A549 (cell line): ENCODE results near the gene DNMT3L. TPM values are rescaled to one million over a fixed set of nuclear protein-coding genes. Genes with fewer than 3 reads are reported as not detected.

Source experiments
- ATAC-seq, 2 experiments: fragments of 200-7000 bp in 1 of 2; fragments of >200 bp in 1 of 2; cut with Nextera tagmentation in 1 of 2; cut with Tn5 transposase in 1 of 2; 3 replicates each; pipeline versions ENCODE4 v1.8.0 to v1.9.1; 2018 to 2020; ENCODE audit warnings: mild to moderate bottlenecking in 1 of 2, moderate library complexity in 1 of 2
- CTCF ChIA-PET: fragments of 300-600 bp; sonication (Branson Sonifier 250); formaldehyde crosslinking; extraction: SDS; loops from one replicate; lab custom pipeline; 2021; ENCODE audit warnings: antibody characterized with exemption, inconsistent platforms; lab: Yijun Ruan, JAX
- POLR2A ChIA-PET: fragments of 350-600 bp; formaldehyde crosslinking; extraction: SDS; loops from one replicate; lab custom pipeline; 2021; ENCODE audit warnings: antibody characterized with exemption, inconsistent platforms; lab: Yijun Ruan, JAX
- DNase-seq, 2 experiments: peaks; one replicate each; pipeline versions ENCODE4 v3.0.0 to v3.0.0-alpha.2; 2011 to 2016; ENCODE audit warnings: low read depth in 1 of 2, low spot score in 1 of 2
- FAIRE-seq: peaks from 2 replicates; lab custom pipeline; 2011; peaks lifted over from hg19 to GRCh38; lab: Jason Lieb, UNC
- H3K27ac ChIP-seq, 2 experiments: fragments of >200 bp; sonication (Bioruptor Twin); formaldehyde crosslinking; 3 replicates each; pipeline ENCODE4 v1.5.1; 2016 to 2017
- H3K4me1 ChIP-seq: fragments of >200 bp; sonication (Bioruptor Twin); formaldehyde crosslinking; 3 replicates; pipeline ENCODE4 v1.6.1; 2016
- H3K4me2 ChIP-seq: fragments of >200 bp; sonication (Bioruptor Twin); formaldehyde crosslinking; 3 replicates; pipeline ENCODE4 v1.6.1; 2016
- H3K4me3 ChIP-seq: fragments of >200 bp; sonication (Bioruptor Twin); formaldehyde crosslinking; 3 replicates; pipeline ENCODE4 v1.5.1; 2016
- H3K9me3 ChIP-seq: fragments of >200 bp; sonication (Bioruptor Twin); formaldehyde crosslinking; 3 replicates; pipeline ENCODE4 v1.6.1; 2016
- BHLHE40 ChIP-seq: IDR thresholded peaks from 2 replicates; pipeline ENCODE4 v1.6.1; 2012; ENCODE audit warnings: low read depth, low read length, inconsistent platforms
- CHD2 ChIP-seq: fragments of 150-350 bp; IDR thresholded peaks from 2 replicates; pipeline ENCODE4 v1.6.1; 2014; ENCODE audit warnings: low read length; ENCODE audit not compliant: partially characterized antibody
- CHD4 ChIP-seq: fragments of 200-600 bp; sonication (generic); IDR thresholded peaks from 2 replicates; pipeline ENCODE4 v1.6.1; 2016; ENCODE audit warnings: antibody characterized with exemption, mild to moderate bottlenecking, borderline replicate concordance
- EHF ChIP-seq: fragments of 250-450 bp; sonication (Bioruptor Pico); IDR thresholded peaks from 2 replicates; pipeline ENCODE4 v1.5.0; 2020; ENCODE audit warnings: mild to moderate bottlenecking
- EHMT2 ChIP-seq: fragments of 200-600 bp; sonication (generic); IDR thresholded peaks from 2 replicates; pipeline ENCODE4 v1.6.1; 2016; ENCODE audit warnings: antibody characterized with exemption, low read depth, mild to moderate bottlenecking, moderate library complexity
- EP300 ChIP-seq, 2 experiments: fragments of >200 bp; sonication (Bioruptor Twin); formaldehyde crosslinking; IDR thresholded peaks; 2 replicates in 1 of 2; 3 replicates in 1 of 2; pipeline ENCODE4 v1.6.1; 2016 to 2017
- FOSL2 ChIP-seq, 2 experiments: fragments of 450-650 bp in 1 of 2; fragments of >200 bp in 1 of 2; sonication (Bioruptor Twin) in 1 of 2; formaldehyde crosslinking; IDR thresholded peaks; 2 replicates each; pipeline versions ENCODE4 v1.5.0 to v1.6.1; 2016 to 2020; ENCODE audit warnings: mild to moderate bottlenecking in 1 of 2, moderate library complexity in 1 of 2
- GATA3 ChIP-seq: IDR thresholded peaks from 2 replicates; pipeline ENCODE4 v1.6.1; 2012; ENCODE audit warnings: borderline replicate concordance
- HEYL ChIP-seq: fragments of 250-450 bp; sonication (Bioruptor Pico); IDR thresholded peaks from 2 replicates; pipeline ENCODE4 v1.8.0; 2021; ENCODE audit warnings: mild to moderate bottlenecking, moderate library complexity
- JUNB ChIP-seq: fragments of >200 bp; sonication (Bioruptor Twin); formaldehyde crosslinking; IDR thresholded peaks from 2 replicates; pipeline ENCODE4 v1.6.1; 2016
- KDM5A ChIP-seq: fragments of 200-600 bp; sonication (generic); IDR thresholded peaks from 2 replicates; pipeline ENCODE4 v1.6.1; 2016; ENCODE audit warnings: antibody characterized with exemption, mild to moderate bottlenecking
- MAFK ChIP-seq: fragments of 450-650 bp; IDR thresholded peaks from 2 replicates; pipeline ENCODE4 v1.6.1; 2014; ENCODE audit not compliant: partially characterized antibody
- MYC ChIP-seq: IDR thresholded peaks from 2 replicates; pipeline ENCODE4 v1.6.1; 2012; ENCODE audit warnings: mild to moderate bottlenecking, inconsistent platforms, low read length, improper control_type of control experiment, borderline replicate concordance
- NPAS2 ChIP-seq: fragments of 250-450 bp; sonication (Bioruptor Pico); IDR thresholded peaks from 2 replicates; pipeline ENCODE4 v1.8.0; 2022; ENCODE audit warnings: mild to moderate bottlenecking, moderate library complexity, borderline replicate concordance
- NR3C1 ChIP-seq: fragments of >200 bp; sonication (Bioruptor Twin); formaldehyde crosslinking; IDR thresholded peaks from 3 replicates; pipeline ENCODE4 v1.6.1; 2017
- PHF8 ChIP-seq: fragments of 200-600 bp; sonication (generic); IDR thresholded peaks from 2 replicates; pipeline ENCODE4 v1.6.1; 2016; ENCODE audit warnings: low read depth, mild to moderate bottlenecking, antibody characterized with exemption, moderate library complexity, borderline replicate concordance
- RAD21 ChIP-seq, 2 experiments: fragments of >200 bp in 1 of 2; sonication (Bioruptor Twin) in 1 of 2; formaldehyde crosslinking in 1 of 2; IDR thresholded peaks in 1 of 2; conservative IDR thresholded peaks in 1 of 2; 2 replicates in 1 of 2; 3 replicates in 1 of 2; pipeline ENCODE4 v1.6.1; 2012 to 2018; ENCODE audit warnings: inconsistent platforms in 1 of 2
- RARB ChIP-seq: fragments of 250-450 bp; sonication (Bioruptor Pico); IDR thresholded peaks from 2 replicates; pipeline ENCODE4 v1.8.0; 2021; ENCODE audit warnings: mild to moderate bottlenecking, moderate library complexity
- RCOR1 ChIP-seq: fragments of 150-350 bp; IDR thresholded peaks from 2 replicates; pipeline ENCODE4 v1.6.1; 2014; ENCODE audit warnings: antibody characterized with exemption, low read length, low read depth
- RFX5 ChIP-seq: fragments of 450-650 bp; IDR thresholded peaks from 2 replicates; pipeline ENCODE4 v1.7.1; 2014; ENCODE audit warnings: antibody characterized with exemption, mild to moderate bottlenecking, moderate library complexity
- SREBF2 ChIP-seq: fragments of 450-650 bp; IDR thresholded peaks from 2 replicates; pipeline ENCODE4 v1.6.1; 2014; ENCODE audit warnings: mild to moderate bottlenecking, moderate library complexity
- ZC3H11A ChIP-seq: fragments of 450-650 bp; IDR thresholded peaks from 2 replicates; pipeline ENCODE4 v1.6.1; 2014; ENCODE audit warnings: antibody characterized with exemption, mild to moderate bottlenecking
- ZFP36 ChIP-seq: fragments of 450-650 bp; IDR thresholded peaks from 2 replicates; pipeline ENCODE4 v1.6.1; 2014; ENCODE audit warnings: borderline replicate concordance; ENCODE audit not compliant: partially characterized antibody
- ZNF302 ChIP-seq: fragments of 250-450 bp; sonication (Bioruptor Pico); IDR thresholded peaks from 2 replicates; pipeline ENCODE4 v1.9.0; 2021; ENCODE audit warnings: inconsistent platforms, mild to moderate bottlenecking, moderate library complexity
- ZSCAN20 ChIP-seq: fragments of 250-450 bp; sonication (Bioruptor Pico); IDR thresholded peaks from 2 replicates; pipeline ENCODE4 v1.8.0; 2022; ENCODE audit warnings: mild to moderate bottlenecking, moderate library complexity
- WGBS: methylation state at CpG from one replicate; pipeline ENCODE4 v1.1.6; 2017; ENCODE audit errors: missing lambda C conversion rate; 5-methylcytosine and 5-hydroxymethylcytosine counted together
- polyA plus RNA-seq, 4 experiments: library from polyadenylated mRNA; depleted of rRNA in 3 of 4; stranded (reverse); fragments of >200 nt; fragmentation: RNase III in 1 of 4; extraction: RNeasy Plus Mini Kit Qiagen cat#74134 plus additional on column Dnase treatment in 1 of 4; gene quantifications; 2 replicates in 3 of 4; 3 replicates in 1 of 4; pipeline ENCODE4 v1.2.3, GENCODE V29; 2011 to 2017
- TF ChIP-seq, protein P1 (sequence below): fragments of >200 bp; sonication (Bioruptor Twin); formaldehyde crosslinking; IDR thresholded peaks from 3 replicates; pipeline ENCODE4 v1.5.1; 2016
- TF ChIP-seq, protein P2 (sequence below): fragments of 450-650 bp; IDR thresholded peaks from 2 replicates; pipeline ENCODE4 v1.6.1; 2014; ENCODE audit warnings: antibody characterized with exemption

Gene DNMT3L
- polyA plus RNA-seq, 2 of the 4 experiments (the other 2 are of a cell fraction): not detected

- TF ChIP-seq ZSCAN20 (CRISPR knock-in tag) (no peak), EHMT2 (no peak), CHD2 (no peak), RARB (CRISPR knock-in tag) (no peak), RAD21 (conservative IDR thresholded peaks at IDR 0.05 in 1 of 2, IDR thresholded peaks at IDR 0.05 in 1 of 2) (no peak)
Observed at GRCh38 chr21:44290327-44291077, 28.8 kb upstream of the DNMT3L start.

DNA sequence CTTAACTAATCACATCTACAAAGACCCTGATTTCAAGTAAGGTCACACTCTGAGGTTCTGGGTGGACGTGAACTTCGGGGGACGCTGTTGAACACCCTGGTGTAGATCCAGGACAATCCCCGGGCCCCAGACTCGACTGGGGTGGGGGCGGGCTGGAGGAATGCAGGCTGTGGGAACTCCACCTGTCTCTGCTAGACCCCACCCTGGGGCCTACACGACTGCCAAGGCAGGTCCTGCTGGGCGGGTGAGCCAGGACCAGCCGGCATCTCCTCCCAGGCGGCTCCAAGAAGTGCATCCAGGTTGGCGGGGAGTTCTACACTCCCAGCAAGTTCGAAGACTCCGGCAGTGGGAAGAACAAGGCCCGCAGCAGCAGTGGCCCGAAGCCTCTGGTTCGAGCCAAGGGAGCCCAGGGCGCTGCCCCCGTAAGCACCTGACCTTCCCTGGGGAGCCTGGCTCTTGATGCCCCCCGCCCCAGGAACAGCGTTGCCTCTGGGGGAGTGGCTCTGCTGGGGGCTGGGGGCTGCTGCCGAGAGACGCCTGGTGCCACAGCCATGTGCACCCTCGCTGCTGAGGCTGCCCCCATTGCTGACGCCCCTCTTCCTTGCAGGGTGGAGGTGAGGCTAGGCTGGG lies 27.8 kb upstream of the DNMT3L start:
- no peak overlapping the region for H3K4me3 ChIP-seq
- peaks cover 5% of the 10 kb centered on the region for H3K4me1 ChIP-seq
- WGBS: 81% methylated on average over 10 of the region's 24 CpGs
- POLR2A ChIA-PET: no interaction called here
- ATAC-seq (no peak), FAIRE-seq (no peak), DNase-seq (no peak)
- CTCF ChIA-PET: no interaction called here
- H3K9me3 ChIP-seq: no peaks in the 10 kb centered on the region
- H3K27ac ChIP-seq: no peak overlapping the region
- no peak for TF ChIP-seq SREBF2
- TF ChIP-seq NR3C1: no peak
- TF ChIP-seq FOSL2 (IDR thresholded peaks at IDR 0.05): no peak
- TF ChIP-seq FOSL2 (CRISPR knock-in tag; IDR thresholded peaks at IDR 0.05): no peak
- no peak for TF ChIP-seq GATA3
- TF ChIP-seq NPAS2 (CRISPR knock-in tag): no peak
- TF ChIP-seq, protein P1, sequence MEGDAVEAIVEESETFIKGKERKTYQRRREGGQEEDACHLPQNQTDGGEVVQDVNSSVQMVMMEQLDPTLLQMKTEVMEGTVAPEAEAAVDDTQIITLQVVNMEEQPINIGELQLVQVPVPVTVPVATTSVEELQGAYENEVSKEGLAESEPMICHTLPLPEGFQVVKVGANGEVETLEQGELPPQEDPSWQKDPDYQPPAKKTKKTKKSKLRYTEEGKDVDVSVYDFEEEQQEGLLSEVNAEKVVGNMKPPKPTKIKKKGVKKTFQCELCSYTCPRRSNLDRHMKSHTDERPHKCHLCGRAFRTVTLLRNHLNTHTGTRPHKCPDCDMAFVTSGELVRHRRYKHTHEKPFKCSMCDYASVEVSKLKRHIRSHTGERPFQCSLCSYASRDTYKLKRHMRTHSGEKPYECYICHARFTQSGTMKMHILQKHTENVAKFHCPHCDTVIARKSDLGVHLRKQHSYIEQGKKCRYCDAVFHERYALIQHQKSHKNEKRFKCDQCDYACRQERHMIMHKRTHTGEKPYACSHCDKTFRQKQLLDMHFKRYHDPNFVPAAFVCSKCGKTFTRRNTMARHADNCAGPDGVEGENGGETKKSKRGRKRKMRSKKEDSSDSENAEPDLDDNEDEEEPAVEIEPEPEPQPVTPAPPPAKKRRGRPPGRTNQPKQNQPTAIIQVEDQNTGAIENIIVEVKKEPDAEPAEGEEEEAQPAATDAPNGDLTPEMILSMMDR: no peak
- no peak overlapping the region for H3K4me2 ChIP-seq

More at GRCh38 chr21:44290327-44291077, 28.8 kb upstream of the DNMT3L start:
- ChIA-PET POLR2A (no interaction called here), CTCF (interaction anchor here (1.0 kb wide), 1 partner anchor 10 kb away, joined by 3 read pairs; no protein-coding TSS in a partner anchor)
- Histone ChIP-seq H3K4me1 (peaks cover 15% of the 10 kb centered on the region), H3K9me3 (no peaks in the 10 kb centered on the region), H3K27ac (no peak overlapping the region), H3K4me3 (no peak overlapping the region), H3K4me2 (no peak overlapping the region)
- no peak for DNase-seq
- no peak for ATAC-seq
- no peak for FAIRE-seq
- WGBS: 36% methylated on average over 6 of the region's 16 CpGs

GRCh38 chr21:44288251-44289110 lies 26.8 kb upstream of the DNMT3L start:
- ChIA-PET CTCF (interaction anchor here (1.2 to 1.6 kb wide), 2 partner anchors 9 to 12 kb away, joined by 3 to 7 read pairs; no protein-coding TSS in a partner anchor), POLR2A (no interaction called here)
- no peaks in the 10 kb centered on the region for H3K9me3 ChIP-seq
- 60% methylated on average over 13 of the region's 23 CpGs for WGBS
- TF ChIP-seq ZFP36: no peak
- TF ChIP-seq MAFK: no peak
- no peak for TF ChIP-seq ZC3H11A
- no peak for TF ChIP-seq KDM5A
- no peak for TF ChIP-seq HEYL (CRISPR knock-in tag)
- TF ChIP-seq, protein P2, sequence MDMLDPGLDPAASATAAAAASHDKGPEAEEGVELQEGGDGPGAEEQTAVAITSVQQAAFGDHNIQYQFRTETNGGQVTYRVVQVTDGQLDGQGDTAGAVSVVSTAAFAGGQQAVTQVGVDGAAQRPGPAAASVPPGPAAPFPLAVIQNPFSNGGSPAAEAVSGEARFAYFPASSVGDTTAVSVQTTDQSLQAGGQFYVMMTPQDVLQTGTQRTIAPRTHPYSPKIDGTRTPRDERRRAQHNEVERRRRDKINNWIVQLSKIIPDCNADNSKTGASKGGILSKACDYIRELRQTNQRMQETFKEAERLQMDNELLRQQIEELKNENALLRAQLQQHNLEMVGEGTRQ: no peak
- TF ChIP-seq BHLHE40: no peak
- no peak for TF ChIP-seq RFX5
- no peak for TF ChIP-seq CHD4
- no peak for TF ChIP-seq JUNB
- no peak for TF ChIP-seq RCOR1
- no peak for TF ChIP-seq EHMT2
- TF ChIP-seq RAD21 (conservative IDR thresholded peaks at IDR 0.05 in 1 of 2, IDR thresholded peaks at IDR 0.05 in 1 of 2): no peak
- no peak for TF ChIP-seq EP300 (IDR thresholded peaks at IDR 0.05)
- TF ChIP-seq ZNF302 (CRISPR knock-in tag): no peak
- TF ChIP-seq EHF (CRISPR knock-in tag): no peak
- no peak for TF ChIP-seq CHD2
- no peak for TF ChIP-seq MYC
- TF ChIP-seq PHF8: no peak
- H3K27ac ChIP-seq: no peak overlapping the region
- no peak overlapping the region for H3K4me3 ChIP-seq
- ATAC-seq (no peak), FAIRE-seq (no peak), DNase-seq (no peak)
- H3K4me2 ChIP-seq: no peak overlapping the region
- no peaks in the 10 kb centered on the region for H3K4me1 ChIP-seq
